SK-N-MC (cell line): ENCODE measurements around the gene STXBP3.

Experiments
- EZH2 ChIP-seq: fragments of 200-600 bp; sonication (generic); IDR thresholded peaks from one replicate; pipeline ENCODE4 v1.6.1; 2017; ENCODE audit warnings: antibody characterized with exemption
- FOXP2 ChIP-seq: optimal IDR thresholded peaks from 2 replicates; pipeline ENCODE3; 2011; ENCODE audit warnings: mild to moderate bottlenecking, moderate library complexity; ENCODE audit not compliant: insufficient read depth; ENCODE audit errors: extremely low read length, control extremely low read depth
- POLR2AphosphoS5 ChIP-seq: IDR thresholded peaks from 2 replicates; pipeline ENCODE4 v1.6.1; 2012; ENCODE audit warnings: mild to moderate bottlenecking, low read depth, low read length, borderline replicate concordance

GRCh38 chr1:108823632-108824031 lies 77.2 kb downstream of the STXBP3 start:
- TF ChIP-seq POLR2AphosphoS5, result no peak
- no peak for TF ChIP-seq EZH2
- TF ChIP-seq FOXP2, result no peak
